ENCODE results near the gene MFSD6. TPM values are rescaled to one million over a fixed set of nuclear protein-coding genes. Genes with fewer than 3 reads are reported as not detected.

MFSD6 gene
- total RNA-seq, 4 donors from 2014 or later = 76.3 to 99.1 (median 83.0) TPM

- H3K4me1 ChIP-seq = peaks cover 0 to 20% (median 6%) of the 10 kb centered on the region in 4 donors
- no peak overlapping the region for H3K4me3 ChIP-seq
- no peaks in the 10 kb centered on the region for H3K27me3 ChIP-seq
- intact Hi-C loops (cut with DNase I; ENCODE audit: low total_unique reads) = no loop called here
- WGBS, 2 donors (ENCODE audit: low coverage in 1 of 2) = 54 to 69% methylated on average over 3 of the region's 3 CpGs
- DNase-seq = no peak
- in situ Hi-C loops (cut with MboI; ENCODE audit: low pct_ligation_motif_present in 1 of 4, low pct_unique_long_range_greater_than_20kb in 1 of 4, low sequenced_read_pairs in 3 of 4) = no loop called here
- H3K27ac ChIP-seq = no peak overlapping the region
- H3K36me3 ChIP-seq = no peaks in the 10 kb centered on the region
- no peaks in the 10 kb centered on the region for H3K9me3 ChIP-seq
- TF ChIP-seq EP300 (IDR thresholded peaks at IDR 0.05; ENCODE audit: low read depth) = no peak
- TF ChIP-seq POLR2A (IDR thresholded peaks at IDR 0.05) = no peak
- TF ChIP-seq CTCF (IDR thresholded peaks at IDR 0.05) = no peak
These were observed 41.8 kb downstream of the MFSD6 start for GRCh38 chr2:190449925-190450324.

GRCh38 chr2:190450363-190450762 is 42.2 kb downstream of the MFSD6 start:
- TF ChIP-seq EP300 (IDR thresholded peaks at IDR 0.05; ENCODE audit: low read depth) (no peak), POLR2A (IDR thresholded peaks at IDR 0.05) (no peak), POLR2AphosphoS5 (IDR thresholded peaks at IDR 0.05) (no peak), CTCF (IDR thresholded peaks at IDR 0.05) (no peak)
- in situ Hi-C loops (cut with MboI; ENCODE audit: low pct_ligation_motif_present in 1 of 4, low pct_unique_long_range_greater_than_20kb in 1 of 4, low sequenced_read_pairs in 3 of 4) = no loop called here
- no peak overlapping the region for H3K27ac ChIP-seq

GRCh38 chr2:190451561-190452176 is 43.5 kb downstream of the MFSD6 start:
- no peaks in the 10 kb centered on the region for H3K9me3 ChIP-seq
- H3K36me3 ChIP-seq = no peaks in the 10 kb centered on the region
- intact Hi-C loops (cut with DNase I; ENCODE audit: low total_unique reads) = no loop called here
- TF ChIP-seq POLR2A (IDR thresholded peaks at IDR 0.05) (no peak), CTCF (IDR thresholded peaks at IDR 0.05) (no peak), POLR2AphosphoS5 (IDR thresholded peaks at IDR 0.05) (no peak), EP300 (IDR thresholded peaks at IDR 0.05; ENCODE audit: low read depth) (no peak)
- no peak for DNase-seq
- no peak overlapping the region for H3K4me3 ChIP-seq
- no peak overlapping the region for H3K27ac ChIP-seq
- in situ Hi-C loops (cut with MboI; ENCODE audit: low pct_ligation_motif_present in 1 of 4, low pct_unique_long_range_greater_than_20kb in 1 of 4, low sequenced_read_pairs in 3 of 4) = no loop called here
- WGBS, 2 donors (ENCODE audit: low coverage in 1 of 2) = 85 to 87% methylated on average over 1 to 2 of the region's 2 CpGs
- H3K27me3 ChIP-seq = no peaks in the 10 kb centered on the region
- H3K4me1 ChIP-seq = peaks cover 0 to 8% (median 2%) of the 10 kb centered on the region in 4 donors

More at GRCh38 chr2:190450363-190450762, 42.2 kb downstream of the MFSD6 start:
- Histone ChIP-seq H3K9me3 (no peaks in the 10 kb centered on the region), H3K4me3 (no peak overlapping the region), H3K4me1 (peaks cover 0 to 18% (median 4%) of the 10 kb centered on the region in 4 donors), H3K27me3 (no peaks in the 10 kb centered on the region), H3K36me3 (no peaks in the 10 kb centered on the region)
- no peak for DNase-seq
- WGBS, 2 donors (ENCODE audit: low coverage in 1 of 2) = 100% methylated on average over 2 of the region's 2 CpGs
- intact Hi-C loops (cut with DNase I; ENCODE audit: low total_unique reads) = no loop called here

GRCh38 chr2:190452433-190452832 is 44.3 kb downstream of the MFSD6 start:
- H3K27ac ChIP-seq = no peak overlapping the region
- H3K36me3 ChIP-seq = no peaks in the 10 kb centered on the region
- intact Hi-C loops (cut with DNase I; ENCODE audit: low total_unique reads) (no loop called here), in situ Hi-C loops (cut with MboI; ENCODE audit: low pct_ligation_motif_present in 1 of 4, low pct_unique_long_range_greater_than_20kb in 1 of 4, low sequenced_read_pairs in 3 of 4) (no loop called here)
- no peak for DNase-seq
- peaks cover 0 to 5% (median 0%) of the 10 kb centered on the region in 4 donors for H3K4me1 ChIP-seq
- H3K4me3 ChIP-seq = no peak overlapping the region
- TF ChIP-seq POLR2AphosphoS5 (IDR thresholded peaks at IDR 0.05) (no peak), POLR2A (IDR thresholded peaks at IDR 0.05) (no peak), CTCF (IDR thresholded peaks at IDR 0.05) (no peak), EP300 (IDR thresholded peaks at IDR 0.05; ENCODE audit: low read depth) (no peak)
- no peaks in the 10 kb centered on the region for H3K27me3 ChIP-seq
- 61 to 89% methylated on average over 1 of the region's 1 CpG for WGBS, 2 donors (ENCODE audit: low coverage in 1 of 2)
- H3K9me3 ChIP-seq = no peaks in the 10 kb centered on the region
